Right ventricle myocardium superior (tissue), 1 donor: ENCODE data around the gene FAM76A. TPM values are rescaled to one million over a fixed set of nuclear protein-coding genes. Genes with fewer than 3 reads are reported as not detected.

Source experiments
- ATAC-seq: fragments of 200-7000 bp; cut with Tn5 transposase; one replicate; pipeline ENCODE4 v1.9.1; 2020; ENCODE audit warnings: mild to moderate bottlenecking; ENCODE audit not compliant: poor library complexity
- DNase-seq: peaks from one replicate; pipeline ENCODE4 v3.0.0-alpha.2; 2020
- intact Hi-C: fragments of 100-400 bp; cut with DNase I; formaldehyde crosslinking; loops from one replicate; pipeline ENCODE4 v1.11.2; 2022
- total RNA-seq: library from RNA; stranded (reverse); fragmentation: NEBNext Ultra II Directional; extraction: Animal tissue kit (Norgen Biotek cat#: 25700); gene quantifications from one replicate; pipeline ENCODE4 v1.2.1, GENCODE V29; 2021
- donor health status: DM: no; HTN: yes; CAD: no; lungs with severe emphysema.

FAM76A gene
- total RNA-seq, 1 donor from 2014 or later: 9.8 TPM

DNA sequence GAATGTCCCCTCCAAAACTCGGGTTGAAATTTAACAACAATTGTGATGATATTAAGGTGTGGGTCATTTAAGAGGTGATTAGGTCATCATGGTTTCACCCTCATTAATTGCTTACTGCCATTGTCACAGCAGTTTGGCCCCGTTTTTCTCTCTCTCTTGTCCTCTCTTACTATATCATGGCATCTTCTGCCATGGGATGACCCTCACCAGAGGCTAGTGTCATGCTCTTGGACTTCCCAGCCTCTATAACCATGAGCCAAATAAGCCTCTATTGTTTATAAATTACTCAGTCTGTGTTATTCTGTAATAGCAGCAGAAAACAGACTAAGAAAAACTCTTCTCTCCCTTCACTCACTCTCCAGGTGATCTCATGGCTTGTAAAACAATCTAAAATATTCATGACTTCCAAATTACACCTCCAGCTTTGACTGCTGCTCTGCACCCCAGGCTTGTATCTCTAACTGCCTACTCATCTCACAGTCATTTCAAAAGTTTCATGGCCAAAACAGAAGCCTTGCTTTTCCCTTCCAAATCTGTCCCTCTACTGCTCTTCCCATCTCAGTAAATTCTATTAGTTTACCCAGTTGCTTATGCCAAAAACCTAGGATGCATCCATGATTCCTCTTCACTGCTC, 9.4 kb upstream of the FAM76A start:
- DNase-seq: no peak
- intact Hi-C loops: no loop called here
- ATAC-seq: no peak

DNA sequence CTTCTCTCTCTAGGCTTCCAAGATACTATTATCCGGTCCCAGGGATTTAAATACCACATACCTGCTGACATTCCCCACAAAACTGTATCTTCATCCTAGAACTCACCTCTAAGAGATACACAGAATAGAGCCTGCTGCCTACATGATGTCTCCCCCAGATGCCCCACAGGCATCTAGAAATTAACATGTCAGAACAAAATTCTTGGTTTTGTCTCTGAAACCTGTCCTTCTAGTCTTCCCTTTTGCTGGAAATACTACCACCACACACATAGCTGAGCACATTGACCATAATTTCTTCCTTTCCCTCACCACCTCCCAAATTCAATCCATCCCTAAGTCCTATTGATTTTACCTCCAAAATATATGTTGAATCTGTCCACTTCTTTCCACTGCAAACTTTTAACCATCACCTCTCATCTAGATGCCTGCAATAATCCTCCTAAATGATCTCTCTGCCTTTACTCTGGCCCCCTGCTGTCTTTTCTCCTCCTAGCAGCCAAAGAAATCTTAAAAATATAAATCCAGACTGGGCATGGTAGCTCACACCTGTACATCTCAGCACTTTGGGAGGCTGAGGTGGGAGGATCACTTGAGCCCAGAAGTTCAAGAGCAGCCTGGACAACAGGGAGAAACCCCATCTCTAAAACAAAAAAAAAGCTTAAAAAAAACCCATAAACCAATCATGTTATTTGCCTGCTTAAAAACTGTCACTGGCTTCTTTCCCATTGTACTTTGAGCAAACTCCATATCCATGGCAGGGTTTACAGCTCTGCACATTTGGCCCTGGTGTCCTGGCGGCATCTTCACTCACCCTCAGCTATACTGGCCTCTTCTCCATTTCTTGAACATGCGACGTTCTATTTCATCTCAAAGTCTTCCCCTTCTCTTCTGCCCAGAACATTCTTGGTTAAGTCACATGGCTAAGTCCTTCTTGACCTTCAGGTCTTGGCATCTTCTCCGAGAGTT, 6.2 kb upstream of the FAM76A start:
- ATAC-seq (no peak), DNase-seq (no peak)
- intact Hi-C loops: loop anchor here (5.0 kb wide), 1 partner anchor 47 kb away; the partner anchor contains the start of gene IFI6

DNA sequence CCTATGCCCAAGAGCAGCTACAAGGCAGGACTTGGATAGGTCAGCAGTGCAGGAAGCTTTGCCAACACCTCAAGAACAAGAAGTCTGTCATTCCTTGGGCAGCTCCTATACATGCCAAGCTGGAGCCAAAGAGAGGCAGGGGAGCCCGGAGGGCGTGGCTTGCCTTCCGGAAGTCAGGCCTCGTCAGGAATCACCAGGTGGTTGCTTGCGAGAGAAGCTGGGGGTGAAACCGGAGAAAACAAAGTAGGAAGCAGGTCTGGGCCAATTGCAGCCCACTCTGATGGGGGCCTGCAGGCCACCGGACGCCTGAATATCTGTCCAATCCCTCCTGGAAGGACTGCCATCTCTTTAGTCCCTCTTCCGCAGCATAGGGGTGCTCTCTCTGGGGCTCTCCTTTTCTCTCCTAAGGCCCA, 794 bp upstream of the FAM76A start:
- ATAC-seq: no peak
- intact Hi-C loops: loop anchor here (5.0 kb wide), 1 partner anchor 53 kb away; the partner anchor contains the start of gene IFI6

DNA sequence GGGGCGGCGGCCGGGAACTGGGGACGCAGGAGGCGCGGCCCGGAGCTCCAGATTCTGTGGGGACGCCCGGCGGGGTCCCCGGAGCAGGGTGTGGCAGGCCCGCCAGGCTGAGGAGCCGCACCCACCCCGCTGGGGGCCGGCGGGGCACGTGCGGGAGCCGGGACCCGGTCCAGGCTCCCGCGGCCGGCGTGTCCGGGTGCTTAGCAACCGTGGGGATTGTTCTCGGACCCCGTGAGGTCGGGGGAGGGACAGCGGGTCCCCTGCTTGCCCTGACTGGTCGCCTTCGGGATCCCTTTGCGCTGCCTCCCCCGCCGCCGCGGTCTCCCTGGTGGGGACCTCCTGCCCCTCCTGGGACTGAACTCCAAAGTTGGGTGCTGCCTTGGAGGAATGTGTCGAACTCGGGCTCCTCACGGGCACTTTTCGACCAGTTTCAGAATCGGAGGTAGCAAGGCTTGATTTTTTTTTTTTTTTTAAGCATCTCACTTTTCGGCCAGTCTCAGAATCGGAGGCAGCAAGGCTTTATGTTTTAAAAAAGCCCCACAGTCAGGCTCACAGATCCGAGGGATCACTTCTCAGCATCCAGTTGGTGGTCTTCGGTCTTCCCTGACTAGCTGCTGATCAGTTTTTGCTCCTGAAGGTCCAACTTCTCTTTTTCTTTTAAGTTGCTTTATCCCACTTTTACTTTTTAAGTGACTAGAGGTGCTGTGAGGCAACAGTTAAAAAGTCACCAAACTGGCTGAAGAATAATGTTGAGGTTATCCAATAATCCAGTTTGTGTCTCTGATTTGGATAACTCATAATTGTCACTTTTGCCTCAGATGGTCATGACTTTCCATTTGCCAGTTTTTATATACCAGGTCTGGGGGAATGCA, 648 bp downstream of the FAM76A start:
- ATAC-seq (peak; percentile 26), DNase-seq (peak; percentile 76)
- intact Hi-C loops: no loop called here

More for the DNA sequence above, 794 bp upstream of the FAM76A start:
- DNase-seq: peak; percentile 61

DNA sequence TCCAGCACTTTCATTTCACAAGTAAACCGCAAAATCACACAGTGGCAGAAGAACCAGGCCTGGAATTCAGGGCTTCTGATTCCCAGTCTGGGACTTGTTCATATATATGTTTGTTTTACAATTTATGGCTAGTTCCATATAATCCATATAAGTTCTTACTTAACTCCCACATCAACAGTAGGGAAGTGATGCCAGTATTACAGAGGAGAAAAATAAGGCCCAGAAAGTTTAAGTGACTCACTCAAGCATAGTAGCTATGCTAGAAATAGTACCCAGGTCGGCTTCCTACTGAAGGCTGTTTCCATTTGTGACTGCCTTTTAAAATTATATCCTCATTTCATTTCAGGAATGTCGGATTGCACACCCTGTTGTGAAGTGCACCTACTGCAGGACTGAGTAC, 1.4 kb downstream of the FAM76A start:
- ATAC-seq (no peak), DNase-seq (no peak)
- intact Hi-C loops: no loop called here

DNA sequence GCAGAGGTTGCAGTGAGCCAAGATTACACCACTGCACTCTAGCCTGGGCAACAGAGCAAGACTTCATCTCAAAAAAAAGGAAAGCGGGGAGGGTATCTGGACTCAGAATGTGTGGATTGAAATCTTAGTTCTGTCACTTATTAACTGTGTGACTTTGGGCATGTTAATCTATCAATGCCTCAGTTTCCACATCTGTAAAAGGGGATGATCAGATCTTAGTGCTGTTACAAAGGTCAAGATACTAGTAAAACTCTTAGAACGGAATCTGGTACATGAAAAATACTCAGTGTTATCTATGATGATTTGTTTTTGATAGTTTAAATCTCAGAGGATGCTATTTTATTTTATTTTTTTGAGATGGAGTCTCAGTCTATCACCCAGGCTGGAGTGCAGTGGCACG, 10.5 kb downstream of the FAM76A start:
- ATAC-seq (no peak), DNase-seq (no peak)
- intact Hi-C loops: no loop called here

DNA sequence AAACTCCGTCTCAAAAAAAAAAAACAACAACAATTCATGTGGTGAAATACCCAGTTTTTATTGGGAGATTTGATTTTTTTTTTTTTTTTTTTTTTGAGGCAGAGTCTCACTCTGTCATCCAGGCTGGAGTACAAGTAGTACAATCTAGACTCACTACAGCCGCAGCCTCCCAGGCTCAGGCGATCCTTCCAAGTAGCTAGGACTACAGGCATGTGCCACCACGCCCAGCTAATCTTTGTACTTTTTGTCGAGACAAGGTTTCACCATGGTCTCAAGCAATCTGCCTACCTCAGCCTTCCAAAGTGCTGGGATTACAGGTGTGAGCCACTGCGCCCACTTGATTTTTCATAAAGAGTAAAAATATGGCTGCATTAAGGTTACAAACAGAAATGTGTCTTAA, 15.4 kb downstream of the FAM76A start:
- no peak for DNase-seq
- ATAC-seq: no peak
- intact Hi-C loops: no loop called here

DNA sequence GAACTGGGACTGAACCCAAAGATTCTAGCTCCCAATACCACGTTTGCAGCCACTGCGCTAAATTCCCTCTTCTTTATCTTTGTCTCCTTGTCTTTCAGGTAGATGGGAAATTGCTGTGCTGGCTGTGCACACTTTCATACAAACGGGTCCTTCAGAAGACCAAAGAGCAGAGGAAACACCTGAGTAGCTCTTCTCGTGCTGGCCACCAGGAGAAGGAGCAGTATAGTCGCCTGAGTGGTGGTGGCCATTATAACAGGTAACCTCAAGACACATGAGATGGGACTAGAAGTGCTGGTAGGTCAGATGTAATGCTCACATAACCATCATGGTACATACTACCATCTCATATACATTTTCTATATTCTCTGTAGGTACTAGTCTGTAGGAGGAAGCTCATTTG, 18.8 kb downstream of the FAM76A start:
- intact Hi-C loops: no loop called here
- DNase-seq (no peak), ATAC-seq (no peak)

DNA sequence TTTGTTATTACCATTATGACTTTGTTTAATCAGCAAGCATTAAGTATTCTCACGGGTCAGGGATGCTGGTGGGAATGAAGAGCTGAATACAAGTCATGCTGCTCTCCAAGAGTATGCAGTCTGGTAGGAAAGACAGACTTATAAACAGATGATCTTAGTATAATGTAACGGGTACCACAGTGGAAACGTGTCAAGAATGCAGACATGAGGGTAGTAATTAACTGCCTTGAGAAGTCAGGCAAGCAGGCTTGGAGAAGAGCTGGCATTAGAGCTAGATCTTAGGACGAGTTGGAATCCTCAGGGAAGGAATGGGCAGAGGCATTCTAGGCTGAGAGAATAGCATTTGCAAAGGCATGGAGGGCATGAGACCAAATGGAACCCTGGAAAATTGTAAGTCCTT, 19.7 kb downstream of the FAM76A start:
- intact Hi-C loops: no loop called here
- no peak for ATAC-seq
- DNase-seq: no peak

DNA sequence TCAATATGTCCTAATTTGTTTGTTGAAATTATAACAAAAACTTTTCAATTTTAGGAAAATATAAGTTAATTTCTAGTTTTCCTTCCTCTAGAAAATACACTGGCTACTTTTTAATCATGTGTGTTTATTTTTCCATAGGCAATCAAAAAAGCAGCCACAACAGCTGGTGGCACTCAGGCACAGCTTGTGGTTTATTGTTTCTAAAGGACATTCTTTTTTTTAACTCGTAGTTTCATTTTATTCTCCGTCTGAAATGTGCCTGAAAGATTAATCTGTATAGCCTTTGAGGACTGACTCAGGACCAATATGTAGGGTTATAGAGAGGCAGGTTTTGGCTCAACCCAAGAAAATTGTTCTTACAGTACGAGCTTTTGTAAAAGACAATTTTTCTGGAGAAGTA, 26.6 kb downstream of the FAM76A start:
- intact Hi-C loops: no loop called here
- ATAC-seq (no peak), DNase-seq (no peak)

DNA sequence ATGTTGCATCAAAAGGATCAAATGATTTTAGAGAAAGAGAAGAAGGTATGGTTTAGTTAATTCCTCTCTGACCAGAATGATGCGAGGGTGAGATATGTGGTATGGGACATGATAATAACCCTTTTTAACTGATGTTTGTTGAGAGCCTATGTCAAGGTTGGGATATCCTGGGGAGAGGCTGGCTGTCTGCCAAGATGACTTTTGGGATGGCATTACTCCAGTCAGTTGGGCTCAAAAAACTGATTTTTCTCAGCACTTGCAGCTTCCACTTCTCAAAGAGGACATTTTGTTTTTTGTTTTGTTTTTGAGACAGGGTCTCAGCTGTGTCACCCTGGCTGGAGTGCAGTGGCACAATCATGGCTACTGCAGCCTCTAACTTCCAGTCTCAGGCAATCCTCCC, 29.5 kb downstream of the FAM76A start:
- intact Hi-C loops: no loop called here
- ATAC-seq (no peak), DNase-seq (no peak)

DNA sequence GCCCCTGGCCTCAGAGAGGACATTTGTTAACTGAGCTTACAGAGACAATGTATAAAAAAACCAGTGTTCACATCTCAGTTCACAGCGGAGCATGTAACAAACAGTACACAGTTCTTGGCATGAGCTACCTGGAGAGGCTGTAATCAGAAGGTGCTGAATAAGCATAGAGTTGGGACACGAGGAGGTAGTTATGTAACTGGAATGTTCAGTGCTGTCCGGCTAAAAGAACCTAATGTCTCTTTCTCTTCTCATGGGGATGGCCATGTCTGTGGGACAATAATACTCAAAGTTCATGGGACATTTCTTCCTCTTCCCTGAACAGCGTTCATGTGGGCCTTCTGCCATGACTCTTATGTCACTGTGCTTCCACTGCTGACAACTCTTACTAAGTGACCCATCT, 30.1 kb downstream of the FAM76A start:
- ATAC-seq: peak; percentile 82
- DNase-seq: no peak
- intact Hi-C loops: no loop called here

DNA sequence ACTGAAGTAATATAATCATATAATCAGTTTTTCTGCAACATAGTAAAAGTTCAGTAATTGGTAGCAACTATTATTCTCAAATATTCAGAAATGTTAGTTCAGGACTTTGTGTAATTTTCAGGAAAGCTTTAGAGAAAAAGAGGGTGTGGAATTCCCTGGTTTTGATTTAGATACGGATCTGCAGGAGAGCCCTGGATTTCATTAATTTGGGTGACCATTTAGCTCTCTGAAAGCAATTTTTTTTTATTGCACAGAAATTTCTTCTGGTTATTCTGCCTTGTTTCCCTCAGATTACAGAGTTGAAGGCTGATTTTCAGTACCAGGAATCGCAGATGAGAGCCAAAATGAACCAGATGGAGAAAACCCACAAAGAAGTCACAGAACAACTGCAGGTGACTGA, 33.5 kb downstream of the FAM76A start:
- no peak for DNase-seq
- ATAC-seq: no peak
- intact Hi-C loops: no loop called here

DNA sequence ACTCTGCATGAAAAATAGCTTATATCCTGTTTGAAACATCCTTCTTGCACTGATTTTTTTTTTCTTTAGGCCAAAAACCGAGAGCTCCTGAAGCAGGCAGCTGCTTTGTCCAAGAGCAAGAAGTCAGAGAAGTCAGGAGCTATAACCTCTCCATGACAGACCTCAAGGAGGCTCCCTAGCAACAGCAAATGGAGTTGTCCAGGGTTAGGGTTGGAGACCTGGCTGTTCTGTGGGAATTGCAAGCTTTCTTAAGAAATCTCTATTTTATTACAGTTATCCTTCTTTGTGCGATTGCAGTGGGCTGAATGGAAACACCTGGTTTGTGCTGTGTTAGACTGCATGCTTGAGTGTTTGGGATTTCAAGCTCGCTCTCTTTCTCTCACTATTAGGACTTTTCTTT, 34.7 kb downstream of the FAM76A start:
- DNase-seq: no peak
- intact Hi-C loops: no loop called here
- ATAC-seq: no peak

DNA sequence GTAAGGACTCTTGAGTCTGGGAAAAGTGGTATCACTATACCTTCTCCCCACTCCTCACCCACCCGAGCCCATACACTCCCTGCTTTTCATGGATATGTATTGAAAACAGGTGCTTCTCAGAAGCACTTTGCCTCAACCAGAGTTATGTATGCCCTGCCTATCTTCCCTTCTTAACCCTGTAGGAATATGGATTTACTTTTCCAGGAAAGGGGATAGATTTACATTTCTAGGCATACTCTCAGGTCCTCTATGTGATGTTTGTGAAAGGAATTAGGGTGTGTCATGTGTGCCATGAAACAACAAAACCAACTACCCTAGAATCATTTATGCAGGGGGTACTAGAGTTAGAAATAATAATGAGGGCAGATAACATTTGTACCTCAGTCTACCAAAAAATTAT, 36.3 kb downstream of the FAM76A start:
- intact Hi-C loops: no loop called here
- no peak for DNase-seq
- ATAC-seq: no peak

DNA sequence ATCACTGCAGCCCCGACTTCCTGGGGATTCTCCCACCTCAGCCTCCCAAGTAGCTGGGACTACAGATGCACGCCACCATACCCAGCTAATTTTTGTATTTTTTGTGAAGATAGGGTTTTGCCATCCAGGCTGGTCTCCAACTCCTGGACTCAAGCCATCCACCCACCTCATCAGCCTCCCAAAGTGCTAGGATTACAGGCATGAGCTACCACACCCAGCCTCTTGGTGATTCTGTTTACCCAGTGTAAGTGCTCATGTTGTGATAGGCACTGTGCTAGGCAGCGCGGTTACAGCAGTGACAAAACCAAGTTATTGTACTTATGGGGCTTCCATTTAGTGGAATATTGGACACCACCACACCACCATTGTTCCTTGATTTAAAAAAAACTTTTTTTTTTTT, 37.6 kb downstream of the FAM76A start:
- no peak for ATAC-seq
- no peak for DNase-seq
- intact Hi-C loops: no loop called here

DNA sequence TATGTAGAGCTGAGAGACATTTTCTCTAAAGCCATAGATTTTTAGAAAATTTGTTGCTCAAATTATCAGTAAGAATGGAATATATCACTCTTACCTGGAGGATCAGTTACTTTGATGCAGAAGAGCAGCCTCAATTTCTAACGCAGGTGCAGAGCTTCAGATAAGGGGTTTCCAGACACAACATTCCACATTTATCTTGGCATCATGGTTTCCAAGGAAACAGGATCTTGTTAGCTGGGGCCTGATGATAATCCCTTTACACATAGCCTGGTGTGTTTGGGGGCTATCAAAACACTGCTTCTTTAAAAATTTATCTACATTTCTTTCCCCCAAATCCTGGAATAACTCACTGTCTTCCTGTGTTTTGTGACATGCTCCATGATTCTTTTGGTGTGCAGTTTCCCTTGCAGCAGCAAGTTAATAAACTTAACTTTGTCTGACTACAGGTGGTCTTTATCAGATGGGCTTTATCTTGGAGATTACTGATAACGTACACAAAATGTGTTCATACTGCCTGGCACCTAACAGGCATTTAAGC, 44.6 kb downstream of the FAM76A start:
- ATAC-seq (no peak), DNase-seq (no peak)
- intact Hi-C loops: no loop called here

DNA sequence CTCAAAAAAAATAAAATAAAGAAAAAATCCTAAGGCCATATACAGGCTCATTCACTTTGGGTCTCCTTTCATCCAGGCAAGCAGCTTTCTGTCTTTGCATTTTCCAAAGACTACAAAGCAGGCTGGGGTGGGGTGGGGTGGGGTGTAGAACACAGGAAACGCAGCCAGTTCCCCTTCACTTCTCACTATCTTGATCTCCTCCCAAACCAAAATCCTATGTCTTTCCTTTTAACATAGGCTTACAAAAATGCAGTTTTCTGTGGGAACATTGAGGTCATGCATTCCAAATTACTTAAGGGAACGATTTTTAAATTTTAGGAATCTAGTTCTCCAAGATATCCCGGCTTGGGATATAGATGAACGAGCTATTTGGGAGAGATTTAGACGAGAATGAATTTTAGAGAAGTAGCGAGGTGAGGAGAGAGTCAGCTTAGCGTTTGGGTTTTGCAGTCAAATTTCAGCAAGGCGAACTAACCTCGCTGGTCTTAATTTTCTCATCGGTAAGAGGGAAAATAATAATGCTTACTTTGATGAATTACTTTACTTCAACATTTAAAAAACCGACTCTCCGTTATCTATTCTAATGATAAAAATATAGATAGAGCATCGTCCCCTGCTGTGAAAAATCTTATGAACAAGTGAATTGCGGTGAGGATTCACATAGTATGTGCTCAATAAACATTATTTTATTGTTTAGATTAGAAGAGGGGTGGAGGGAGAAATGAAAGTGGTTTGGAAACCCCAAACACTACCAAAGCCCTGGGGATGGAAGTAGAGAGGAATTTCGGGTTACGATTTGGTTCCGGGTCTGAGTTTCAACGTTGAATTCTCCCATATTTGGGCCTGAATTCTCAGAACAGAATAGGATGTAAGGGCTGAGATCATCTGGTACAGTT, 46.5 kb downstream of the FAM76A start:
- DNase-seq (no peak), ATAC-seq (no peak)
- intact Hi-C loops: no loop called here
